OCI-LY7 (cell line): ENCODE data around the gene MAPK8IP2. TPM values are rescaled to one million over a fixed set of nuclear protein-coding genes. Genes with fewer than 3 reads are reported as not detected.

Experiments
- BruUV-seq: library from RNA; stranded (reverse); fragments of 400-500 nt; replicated peaks from 2 replicates; lab custom pipeline; 2021; lab: Mats Ljungman, UMichigan
- CTCF ChIA-PET: fragments of 300-600 bp; sonication (Branson Sonifier 250); formaldehyde crosslinking; loops from one replicate; lab custom pipeline; 2022; ENCODE audit warnings: antibody characterized with exemption; ENCODE audit not compliant: unreplicated experiment; lab: Charles Lee
- POLR2A ChIA-PET: fragments of 300-600 bp; sonication (Branson Sonifier 250); formaldehyde crosslinking; loops from one replicate; lab custom pipeline; 2022; ENCODE audit warnings: antibody characterized with exemption; lab: Charles Lee
- DNase-seq: peaks from one replicate; pipeline ENCODE4 v3.0.0-alpha.2; 2015; ENCODE audit warnings: low spot score
- H2AFZ ChIP-seq: fragments of 200-600 bp; sonication (generic), shearing (Covaris generic); 2 replicates; pipeline ENCODE4 v1.6.1; 2014; ENCODE audit warnings: mild to moderate bottlenecking, antibody characterized with exemption, low read length, moderate library complexity
- H3K27ac ChIP-seq: fragments of 200-600 bp; sonication (generic); 2 replicates; pipeline ENCODE4 v1.5.1; 2014; ENCODE audit warnings: mixed run types, low read depth, mild to moderate bottlenecking, moderate library complexity, low read length, inconsistent platforms; ENCODE audit not compliant: poor library complexity, severe bottlenecking
- H3K36me3 ChIP-seq: fragments of 200-600 bp; sonication (generic); 2 replicates; pipeline ENCODE4 v1.6.1; 2014; ENCODE audit warnings: mild to moderate bottlenecking, antibody characterized with exemption, low read length, moderate library complexity, mixed read lengths; ENCODE audit not compliant: insufficient read depth
- H3K4me1 ChIP-seq: fragments of 200-600 bp; sonication (generic); 2 replicates; pipeline ENCODE4 v1.5.1; 2014; ENCODE audit warnings: mild to moderate bottlenecking, low read length; ENCODE audit not compliant: insufficient read depth, poor library complexity, severe bottlenecking
- H3K4me2 ChIP-seq: fragments of 200-600 bp; sonication (generic); 2 replicates; pipeline ENCODE4 v1.6.1; 2014; ENCODE audit warnings: mild to moderate bottlenecking, low read length
- H3K4me3 ChIP-seq: fragments of 200-600 bp; sonication (generic); 2 replicates; pipeline ENCODE4 v1.5.1; 2014; ENCODE audit warnings: mild to moderate bottlenecking, low read depth, low read length; ENCODE audit not compliant: poor library complexity, severe bottlenecking
- H3K79me2 ChIP-seq: fragments of 200-600 bp; sonication (generic); 2 replicates; pipeline ENCODE4 v1.6.1; 2016; ENCODE audit warnings: low read depth, mild to moderate bottlenecking, low read length, moderate library complexity, mixed read lengths; ENCODE audit not compliant: insufficient read depth
- H3K9me2 ChIP-seq: fragments of 200-600 bp; sonication (generic); 2 replicates; pipeline ENCODE4 v1.6.1; 2016; ENCODE audit warnings: mild to moderate bottlenecking, low read length, mixed read lengths; ENCODE audit not compliant: insufficient read depth
- H3K9me3 ChIP-seq: fragments of 200-600 bp; sonication (generic); 2 replicates; pipeline ENCODE4 v1.6.1; 2014; ENCODE audit warnings: mild to moderate bottlenecking, mixed run types, low read length, mixed read lengths
- H4K20me1 ChIP-seq: fragments of 200-600 bp; sonication (generic); 2 replicates; pipeline ENCODE4 v1.6.1; 2014; ENCODE audit warnings: mild to moderate bottlenecking, antibody characterized with exemption, low read length, moderate library complexity, mixed read lengths; ENCODE audit not compliant: insufficient read depth
- CTCF ChIP-seq: fragments of 200-600 bp; sonication (generic); conservative IDR thresholded peaks from 2 replicates; pipeline ENCODE4 v1.5.1; 2014; ENCODE audit warnings: mild to moderate bottlenecking, antibody characterized with exemption, low read length, moderate library complexity, mixed read lengths
- EZH2phosphoT487 ChIP-seq: fragments of 200-600 bp; sonication (generic); IDR thresholded peaks from 2 replicates; pipeline ENCODE4 v1.6.1; 2018; ENCODE audit warnings: low read depth, borderline replicate concordance, mild to moderate bottlenecking, mixed run types, antibody characterized with exemption, low read length, moderate library complexity, mixed read lengths
- intact Hi-C: fragments of 100-400 bp; cut with micrococcal nuclease; formaldehyde crosslinking; loops from one replicate; pipeline ENCODE4 v1.10.0; 2022; ENCODE audit not compliant: unreplicated experiment
- total RNA-seq, 2 experiments: library from RNA; depleted of rRNA in 1 of 2; stranded (reverse); fragments of >200 nt in 1 of 2; shearing (Covaris generic) in 1 of 2; gene quantifications; 2 replicates each; pipeline ENCODE4 v1.2.3, GENCODE V29; 2014 to 2022

Gene MAPK8IP2
- total RNA-seq, 2 experiments from 2014 or later = 0.54 to 2.2 TPM

DNA sequence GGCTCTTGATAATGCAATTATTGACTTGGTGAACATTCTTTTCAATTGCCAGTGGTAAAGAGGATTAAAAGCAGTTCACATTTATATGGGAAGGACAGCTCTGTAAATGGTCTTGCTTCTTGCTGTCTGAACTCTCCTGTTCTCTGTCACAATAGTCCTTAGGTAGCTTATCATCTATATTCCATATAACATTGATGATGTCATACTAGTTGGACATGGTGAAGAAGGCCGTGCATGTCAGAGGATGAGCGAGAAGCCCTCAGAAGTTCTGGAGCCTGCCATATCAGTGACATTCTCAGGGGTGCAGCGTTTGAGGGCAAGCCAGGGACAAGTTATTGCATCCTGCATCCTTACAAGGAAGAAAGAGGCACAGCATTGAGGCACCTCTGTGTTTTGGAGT, 15.4 kb upstream of the MAPK8IP2 start:
- 0 out of 2 replicates have a peak, but pooled peaks cover 7% of the 10 kb centered on the region for H4K20me1 ChIP-seq
- no peaks in the 10 kb centered on the region for H3K9me3 ChIP-seq
- intact Hi-C loops = no loop called here
- no peak for DNase-seq
- peaks cover 20% of the 10 kb centered on the region for H3K79me2 ChIP-seq
- TF ChIP-seq CTCF (no peak), EZH2phosphoT487 (no peak)
- no peak overlapping the region for H3K4me2 ChIP-seq
- peaks cover 16% of the 10 kb centered on the region for H3K36me3 ChIP-seq
- H2AFZ ChIP-seq = no peak overlapping the region
- no peak overlapping the region for H3K4me3 ChIP-seq
- ChIA-PET CTCF (no interaction called here), POLR2A (no interaction called here)
- H3K4me1 ChIP-seq = peaks cover 15% of the 10 kb centered on the region
- BruUV-seq = no TSS peak
- H3K9me2 ChIP-seq = no peaks in the 10 kb centered on the region
- no peak overlapping the region for H3K27ac ChIP-seq

DNA sequence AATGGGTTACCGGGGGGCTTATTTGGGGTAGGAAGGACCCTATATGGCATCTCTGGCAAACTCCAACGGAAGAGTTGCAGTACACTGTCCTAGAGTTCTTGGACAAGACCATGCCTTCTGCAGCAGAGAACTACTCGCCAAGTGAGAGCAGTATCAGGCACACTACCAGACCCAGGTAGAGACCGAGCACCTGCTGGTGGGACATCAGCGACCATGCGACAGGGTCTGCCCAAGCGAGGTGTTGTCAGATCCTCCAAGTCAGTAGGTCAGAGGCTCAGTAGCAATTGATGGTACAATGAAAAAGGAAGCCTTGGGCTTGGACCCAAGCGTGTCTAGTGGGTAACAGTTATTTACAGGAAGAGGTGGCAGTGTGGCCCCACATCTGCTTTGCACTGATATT, 14.8 kb upstream of the MAPK8IP2 start:
- intact Hi-C loops = no loop called here
- Histone ChIP-seq H4K20me1 (0 out of 2 replicates have a peak, but pooled peaks cover 7% of the 10 kb centered on the region), H3K79me2 (peaks cover 20% of the 10 kb centered on the region), H3K9me2 (no peaks in the 10 kb centered on the region), H3K4me1 (peaks cover 15% of the 10 kb centered on the region), H3K4me2 (no peak overlapping the region), H3K27ac (no peak overlapping the region), H3K36me3 (peaks cover 11% of the 10 kb centered on the region), H3K4me3 (no peak overlapping the region), H3K9me3 (no peaks in the 10 kb centered on the region), H2AFZ (no peak overlapping the region)
- CTCF ChIA-PET = no interaction called here
- POLR2A ChIA-PET = interaction anchor here (0.5 kb wide), 1 partner anchor 481 kb away, joined by 4 read pairs; no protein-coding TSS in a partner anchor
- no peak for DNase-seq
- no peak for TF ChIP-seq EZH2phosphoT487
- no peak for TF ChIP-seq CTCF
- BruUV-seq = no TSS peak

- Histone ChIP-seq H3K4me2 (no peak overlapping the region), H3K79me2 (peaks cover 15% of the 10 kb centered on the region), H3K4me1 (peaks cover 10% of the 10 kb centered on the region), H4K20me1 (0 out of 2 replicates have a peak, but pooled peaks cover 4% of the 10 kb centered on the region), H3K9me2 (no peaks in the 10 kb centered on the region), H3K9me3 (no peaks in the 10 kb centered on the region), H3K27ac (no peak overlapping the region), H3K36me3 (0 out of 2 replicates have a peak, but pooled peaks cover 4% of the 10 kb centered on the region), H3K4me3 (no peak overlapping the region), H2AFZ (no peak overlapping the region)
- ChIA-PET POLR2A (no interaction called here), CTCF (no interaction called here)
- no peak for TF ChIP-seq CTCF
- intact Hi-C loops = no loop called here
- BruUV-seq = no TSS peak
- DNase-seq = no peak
Observed at GRCh38 chr22:50586416-50586815, 14.2 kb upstream of the MAPK8IP2 start.
